ENCODE data around the gene GRPEL2.

DNA sequence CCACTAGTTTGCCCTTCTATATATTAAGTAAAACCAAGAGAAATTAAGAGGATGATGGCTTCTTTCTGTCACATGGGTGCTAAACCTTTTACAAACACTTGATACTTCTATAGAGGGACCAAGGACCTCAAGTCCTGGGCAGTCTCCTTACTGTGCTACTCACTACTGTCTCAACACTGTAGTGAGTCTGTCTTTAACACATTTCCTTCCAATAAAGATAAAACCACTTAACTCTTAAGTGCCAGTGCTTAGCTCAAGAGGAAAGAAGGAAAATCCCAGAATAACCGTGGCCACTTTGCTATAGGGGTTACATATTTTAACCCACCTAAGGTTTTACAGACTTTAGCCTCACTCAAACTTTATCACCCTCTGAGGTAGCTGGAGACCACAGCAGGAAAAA lies 4.4 kb upstream of the GRPEL2 start:
- TF ChIP-seq, protein P1, sequence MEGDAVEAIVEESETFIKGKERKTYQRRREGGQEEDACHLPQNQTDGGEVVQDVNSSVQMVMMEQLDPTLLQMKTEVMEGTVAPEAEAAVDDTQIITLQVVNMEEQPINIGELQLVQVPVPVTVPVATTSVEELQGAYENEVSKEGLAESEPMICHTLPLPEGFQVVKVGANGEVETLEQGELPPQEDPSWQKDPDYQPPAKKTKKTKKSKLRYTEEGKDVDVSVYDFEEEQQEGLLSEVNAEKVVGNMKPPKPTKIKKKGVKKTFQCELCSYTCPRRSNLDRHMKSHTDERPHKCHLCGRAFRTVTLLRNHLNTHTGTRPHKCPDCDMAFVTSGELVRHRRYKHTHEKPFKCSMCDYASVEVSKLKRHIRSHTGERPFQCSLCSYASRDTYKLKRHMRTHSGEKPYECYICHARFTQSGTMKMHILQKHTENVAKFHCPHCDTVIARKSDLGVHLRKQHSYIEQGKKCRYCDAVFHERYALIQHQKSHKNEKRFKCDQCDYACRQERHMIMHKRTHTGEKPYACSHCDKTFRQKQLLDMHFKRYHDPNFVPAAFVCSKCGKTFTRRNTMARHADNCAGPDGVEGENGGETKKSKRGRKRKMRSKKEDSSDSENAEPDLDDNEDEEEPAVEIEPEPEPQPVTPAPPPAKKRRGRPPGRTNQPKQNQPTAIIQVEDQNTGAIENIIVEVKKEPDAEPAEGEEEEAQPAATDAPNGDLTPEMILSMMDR (IDR thresholded peaks at IDR 0.05), result no peak
- TF ChIP-seq POLR2A (IDR thresholded peaks at IDR 0.05), result no peak
